NCI-H2029 (cell line): Measurements from ENCODE around the gene KRT75.
A peak's percentile ranks its signal among the peaks of the same experiment; 100 is the strongest.
"Not testable (repeated sequence)": the region's sequence is repeated elsewhere in the genome, so short reads cannot be mapped to it uniquely, and the experiment has no call there.

Experiments used
- DNase-seq: peaks from one replicate; lab custom pipeline; 2025; lab: John Stamatoyannopoulos, UW

The KRT75 gene

GRCh38 chr12:52434081-52434733 is at the start of gene KRT75:
TSS of gene KRT75 (minus strand) at chr12:52434371. CDS start at chr12:52434304, 67 bp downstream.
- DNase-seq = peak; percentile 91

- no peak for DNase-seq
Observed at GRCh38 chr12:52480073-52480472, 45.9 kb upstream of the KRT75 start.

- no peak for DNase-seq
Observed at GRCh38 chr12:52477651-52478050, 43.5 kb upstream of the KRT75 start.

GRCh38 chr12:52474212-52474611 is 40.0 kb upstream of the KRT75 start:
- no peak for DNase-seq

GRCh38 chr12:52473768-52474167 is 39.6 kb upstream of the KRT75 start, which contains the start of gene KRT6C:
TSS of gene KRT6C (minus strand) at chr12:52473805. CDS start at chr12:52473737, 68 bp downstream.
- DNase-seq = no peak

- no peak for DNase-seq
Observed at GRCh38 chr12:52469853-52470252, 35.7 kb upstream of the KRT75 start.

GRCh38 chr12:52464897-52465296 is 30.7 kb upstream of the KRT75 start:
- DNase-seq = no peak

GRCh38 chr12:52461693-52462092 is 27.5 kb upstream of the KRT75 start:
- no peak for DNase-seq

GRCh38 chr12:52458861-52459260 is 24.7 kb upstream of the KRT75 start:
- DNase-seq = no peak

- DNase-seq = no peak
Observed at GRCh38 chr12:52455821-52456220, 21.6 kb upstream of the KRT75 start.

GRCh38 chr12:52454411-52455201 is 20.4 kb upstream of the KRT75 start:
- DNase-seq = peak; percentile 65

GRCh38 chr12:52452101-52452500 is 17.9 kb upstream of the KRT75 start, which contains the start of gene KRT6B:
TSS of gene KRT6B (minus strand) at chr12:52452146. CDS start at chr12:52452078, 68 bp downstream.
- DNase-seq = no peak

GRCh38 chr12:52448228-52448627 is 14.1 kb upstream of the KRT75 start:
- DNase-seq = no peak

- DNase-seq = not testable (repeated sequence)
Observed at GRCh38 chr12:52447196-52447595, 13.0 kb upstream of the KRT75 start.

GRCh38 chr12:52446367-52447045 is 12.3 kb upstream of the KRT75 start:
- DNase-seq = no peak

GRCh38 chr12:52445876-52446275 is 11.7 kb upstream of the KRT75 start:
- DNase-seq = no peak

GRCh38 chr12:52444647-52445595 is 10.8 kb upstream of the KRT75 start:
- DNase-seq = no peak

- no peak for DNase-seq
Observed at GRCh38 chr12:52443966-52444365, 9.8 kb upstream of the KRT75 start.

GRCh38 chr12:52442600-52443061 is 8.5 kb upstream of the KRT75 start:
- DNase-seq = peak; percentile 14

GRCh38 chr12:52441320-52441911 is 7.2 kb upstream of the KRT75 start:
- DNase-seq = no peak

- DNase-seq = no peak
Observed at GRCh38 chr12:52440821-52441319, 6.7 kb upstream of the KRT75 start.
